HepG2 (cell line): ENCODE measurements around the gene WFDC1. TPM values are rescaled to one million over a fixed set of nuclear protein-coding genes. Genes with fewer than 3 reads are reported as not detected.

ENCODE experiments used
- ATAC-seq: fragments of 200-7000 bp; cut with Tn5 transposase; 3 replicates; pipeline ENCODE4 v1.9.1; 2020; ENCODE audit warnings: mild to moderate bottlenecking, moderate library complexity
- BruUV-seq: library from RNA; stranded (reverse); fragments of 400-500 nt; replicated peaks from 2 replicates; lab custom pipeline; 2021; lab: Mats Ljungman, UMichigan
- CTCF ChIA-PET: fragments of 300-600 bp; formaldehyde crosslinking; extraction: SDS; loops from one replicate; lab custom pipeline; 2021; ENCODE audit warnings: low total read pairs, inconsistent platforms, low intra/inter-chr PET ratio; lab: Yijun Ruan, JAX
- POLR2A ChIA-PET: fragments of 350-600 bp; sonication (Branson Sonifier 250); formaldehyde crosslinking; loops from one replicate; lab custom pipeline; 2020; ENCODE audit warnings: antibody characterized with exemption, inconsistent platforms; lab: Yijun Ruan, JAX
- DNase-seq: peaks from one replicate; pipeline ENCODE4 v3.0.0-alpha.2; 2015; ENCODE audit warnings: low spot score
- FAIRE-seq: peaks from 3 replicates; lab custom pipeline; 2011; peaks lifted over from hg19 to GRCh38; lab: Jason Lieb, UNC
- H2AFZ ChIP-seq: one replicate; pipeline ENCODE4 v1.6.1; 2011; ENCODE audit warnings: low read length, inconsistent platforms
- H3K27ac ChIP-seq: fragments of 300-600 bp; 3 replicates; pipeline ENCODE4 v1.8.0; 2011; ENCODE audit warnings: mixed run types, mild to moderate bottlenecking, mixed read lengths, low read length, inconsistent platforms; ENCODE audit not compliant: insufficient read depth; ENCODE audit errors: extremely low read length
- H3K27me3 ChIP-seq, 2 experiments: fragments of 200-600 bp in 1 of 2; 2 replicates in 1 of 2; 3 replicates in 1 of 2; pipeline versions ENCODE4 v1.6.0 to v1.8.0; 2011; ENCODE audit warnings: low read length in 2 of 2, mild to moderate bottlenecking in 2 of 2, moderate library complexity in 2 of 2, inconsistent platforms in 1 of 2; ENCODE audit not compliant: insufficient read depth in 2 of 2, control insufficient read depth in 1 of 2
- H3K36me3 ChIP-seq, 2 experiments: fragments of 200-600 bp in 1 of 2; replicated peaks in 1 of 2; 2 replicates in 1 of 2; 3 replicates in 1 of 2; pipeline versions ENCODE4 v1.5.1 to v1.8.0; 2011; ENCODE audit warnings: low read length in 2 of 2, inconsistent platforms in 1 of 2; ENCODE audit not compliant: insufficient read depth in 2 of 2, control insufficient read depth in 1 of 2
- H3K4me1 ChIP-seq: 2 replicates; pipeline ENCODE4 v1.5.1; 2012; ENCODE audit warnings: low read length, inconsistent platforms; ENCODE audit not compliant: insufficient read depth
- H3K4me2 ChIP-seq: 2 replicates; pipeline ENCODE4 v1.6.0; 2011; ENCODE audit warnings: low read depth, low read length, inconsistent platforms
- H3K4me3 ChIP-seq, 3 experiments: fragments of 200-600 bp in 1 of 3; sonication (generic), shearing (Covaris generic) in 1 of 3; replicated peaks in 1 of 3; 2 replicates each; pipeline ENCODE4 v1.5.1; 2011 to 2016; ENCODE audit warnings: low read length in 3 of 3, inconsistent platforms in 2 of 3, low read depth in 2 of 3, mild to moderate bottlenecking in 2 of 3, control low read depth in 1 of 3, mixed read lengths in 1 of 3; ENCODE audit not compliant: insufficient read depth in 1 of 3
- H3K79me2 ChIP-seq: one replicate; pipeline ENCODE4 v1.6.1; 2011; ENCODE audit warnings: low read length, inconsistent platforms; ENCODE audit not compliant: insufficient read depth
- H3K9ac ChIP-seq: 2 replicates; pipeline ENCODE4 v1.6.0; 2011; ENCODE audit warnings: mild to moderate bottlenecking, low read depth, low read length, inconsistent platforms; ENCODE audit not compliant: insufficient read depth
- H3K9me3 ChIP-seq: 2 replicates; pipeline ENCODE4 v1.5.1; 2012; ENCODE audit warnings: mild to moderate bottlenecking, low read length
- H4K20me1 ChIP-seq: 2 replicates; pipeline ENCODE4 v1.6.0; 2011; ENCODE audit warnings: inconsistent platforms, mild to moderate bottlenecking, low read length, moderate library complexity; ENCODE audit not compliant: insufficient read depth
- ATF7 ChIP-seq, 2 experiments: fragments of 450-650 bp in 1 of 2; sonication (generic) in 1 of 2; formaldehyde crosslinking in 1 of 2; IDR thresholded peaks; 2 replicates each; pipeline versions ENCODE4 v1.4.0 to v1.6.1; 2016 to 2020; ENCODE audit warnings: antibody characterized with exemption in 1 of 2, mild to moderate bottlenecking in 1 of 2, missing genetic modification reagents in 1 of 2
- CEBPB ChIP-seq: IDR thresholded peaks from 2 replicates; pipeline ENCODE4 v1.6.1; 2011; ENCODE audit warnings: low read depth, low read length, improper control_type of control experiment, borderline replicate concordance
- SIX1 ChIP-seq: sonication (generic); formaldehyde crosslinking; IDR thresholded peaks from 2 replicates; pipeline ENCODE4 v1.4.0; 2020; ENCODE audit warnings: missing genetic modification reagents, borderline replicate concordance
- ZHX1 ChIP-seq: sonication (generic); formaldehyde crosslinking; IDR thresholded peaks from 2 replicates; pipeline ENCODE4 v1.8.1; 2022; ENCODE audit warnings: low read depth, mild to moderate bottlenecking, missing genetic modification reagents
- ZNF121 ChIP-seq: sonication (generic); formaldehyde crosslinking; IDR thresholded peaks from 2 replicates; pipeline ENCODE4 v1.5.0; 2020; ENCODE audit warnings: mild to moderate bottlenecking, missing genetic modification reagents
- ZNF605 ChIP-seq: sonication (generic); formaldehyde crosslinking; IDR thresholded peaks from 2 replicates; pipeline ENCODE4 v1.8.0; 2022; ENCODE audit warnings: mild to moderate bottlenecking, missing genetic modification reagents
- WGBS: methylation state at CpG from one replicate; pipeline ENCODE4 v1.1.6; 2017; ENCODE audit warnings: low lambda C conversion rate; 5-methylcytosine and 5-hydroxymethylcytosine counted together
- in situ Hi-C: cut with HindIII; loops from 2 replicates; pipeline ENCODE4 v1.10.0; 2017; ENCODE audit warnings: low pct_unique_long_range_greater_than_20kb; ENCODE audit not compliant: extremely low pct_ligation_motif_present
- intact Hi-C: fragments of 100-400 bp; cut with micrococcal nuclease; formaldehyde crosslinking; loops from one replicate; pipeline ENCODE4 v1.10.0; 2022; ENCODE audit not compliant: unreplicated experiment
- polyA plus RNA-seq, 8 experiments: library from polyadenylated mRNA; depleted of rRNA in 3 of 8; stranded (reverse) in 7 of 8; unstranded in 1 of 8; fragments of >200 nt; fragmentation: Illumina TruSeq in 4 of 8; extraction: Trizol in 4 of 8; gene quantifications; 2 replicates each; pipeline versions ENCODE4 v1.2.1 to v1.2.3, GENCODE V29; 2011 to 2016; ENCODE audit warnings: low read depth in 4 of 8, missing spikeins in 1 of 8, mixed read lengths in 1 of 8; ENCODE audit not compliant: insufficient read depth in 1 of 8
- total RNA-seq, 5 experiments: library from RNA; depleted of rRNA; stranded (reverse); fragments of >200 nt; fragmentation: Illumina TruSeq; extraction: Trizol; gene quantifications; 2 replicates each; pipeline ENCODE4 v1.2.3, GENCODE V29; 2016; ENCODE audit warnings: low read depth in 1 of 5

The WFDC1 gene
- total and polyA plus RNA-seq, 2 of the 13 experiments (the other 11 are each of a cell fraction or from before 2014, with no cell fraction given), result not detected

GRCh38 chr16:84360748-84361147, 66.1 kb downstream of the WFDC1 start:
- no peaks in the 10 kb centered on the region for H3K79me2 ChIP-seq
- FAIRE-seq (no peak), DNase-seq (no peak), ATAC-seq (no peak)
- H4K20me1 ChIP-seq, result no peaks in the 10 kb centered on the region; the same call in 1 of the 2 replicates
- H3K36me3 ChIP-seq, result no peaks in the 10 kb centered on the region
- H3K4me1 ChIP-seq, result peaks cover 44% of the 10 kb centered on the region
- CTCF ChIA-PET, result no interaction called here
- H3K4me3 ChIP-seq, result no peak overlapping the region
- no peak overlapping the region for H2AFZ ChIP-seq
- no peak overlapping the region for H3K4me2 ChIP-seq
- no peak overlapping the region for H3K9ac ChIP-seq
- no peak overlapping the region for H3K27ac ChIP-seq
- peaks cover 0 to 30% of the 10 kb centered on the region in 2 experiments; a peak in 3 of 5 replicates for H3K27me3 ChIP-seq
- intact Hi-C loops, result no loop called here
- TF ChIP-seq ZNF605 (CRISPR knock-in tag) (no peak), ATF7 (IDR thresholded peaks at IDR 0.05) (peak; percentile 81), ATF7 (CRISPR knock-in tag; IDR thresholded peaks at IDR 0.05) (no peak)
- no TSS peak for BruUV-seq
- POLR2A ChIA-PET, result no interaction called here
- in situ Hi-C loops, result no loop called here
- no peaks in the 10 kb centered on the region for H3K9me3 ChIP-seq
- 33% methylated on average over 4 of the region's 4 CpGs for WGBS

GRCh38 chr16:84361546-84361945, 66.9 kb downstream of the WFDC1 start:
- H3K79me2 ChIP-seq, result no peaks in the 10 kb centered on the region
- no peak for ATAC-seq
- no peak overlapping the region for H3K27ac ChIP-seq
- peaks cover 36% of the 10 kb centered on the region for H3K4me1 ChIP-seq
- ChIA-PET POLR2A (no interaction called here), CTCF (no interaction called here)
- H3K27me3 ChIP-seq, result peaks cover 0 to 35% of the 10 kb centered on the region in 2 experiments; a peak in 3 of 5 replicates
- no peak overlapping the region for H3K4me2 ChIP-seq
- TF ChIP-seq SIX1 (CRISPR knock-in tag) (no peak), ZNF121 (CRISPR knock-in tag) (0 out of 2 replicates have a peak, but pooled peaks have one; percentile 25), CEBPB (no peak), ZHX1 (CRISPR knock-in tag) (no peak)
- 40% methylated on average over 5 of the region's 5 CpGs for WGBS
- FAIRE-seq, result no peak
- H3K4me3 ChIP-seq, result no peak overlapping the region
- H2AFZ ChIP-seq, result no peak overlapping the region
- H3K9ac ChIP-seq, result no peak overlapping the region
- no peaks in the 10 kb centered on the region; the same call in 1 of the 2 replicates for H4K20me1 ChIP-seq
- no peaks in the 10 kb centered on the region for H3K36me3 ChIP-seq
- no peak for DNase-seq
- intact Hi-C loops (no loop called here), in situ Hi-C loops (no loop called here)
- BruUV-seq, result no TSS peak
- no peaks in the 10 kb centered on the region for H3K9me3 ChIP-seq
